Measurements from ENCODE around the gene LBHD2. TPM values are rescaled to one million over a fixed set of nuclear protein-coding genes. Genes with fewer than 3 reads are reported as not detected.
A peak's percentile ranks its signal among the peaks of the same experiment; 100 is the strongest.

LBHD2 gene
- total and polyA plus RNA-seq, 2 of the 13 experiments (the other 11 are each of a cell fraction or from before 2014, with no cell fraction given): 0.67 to 1.00 TPM

DNA sequence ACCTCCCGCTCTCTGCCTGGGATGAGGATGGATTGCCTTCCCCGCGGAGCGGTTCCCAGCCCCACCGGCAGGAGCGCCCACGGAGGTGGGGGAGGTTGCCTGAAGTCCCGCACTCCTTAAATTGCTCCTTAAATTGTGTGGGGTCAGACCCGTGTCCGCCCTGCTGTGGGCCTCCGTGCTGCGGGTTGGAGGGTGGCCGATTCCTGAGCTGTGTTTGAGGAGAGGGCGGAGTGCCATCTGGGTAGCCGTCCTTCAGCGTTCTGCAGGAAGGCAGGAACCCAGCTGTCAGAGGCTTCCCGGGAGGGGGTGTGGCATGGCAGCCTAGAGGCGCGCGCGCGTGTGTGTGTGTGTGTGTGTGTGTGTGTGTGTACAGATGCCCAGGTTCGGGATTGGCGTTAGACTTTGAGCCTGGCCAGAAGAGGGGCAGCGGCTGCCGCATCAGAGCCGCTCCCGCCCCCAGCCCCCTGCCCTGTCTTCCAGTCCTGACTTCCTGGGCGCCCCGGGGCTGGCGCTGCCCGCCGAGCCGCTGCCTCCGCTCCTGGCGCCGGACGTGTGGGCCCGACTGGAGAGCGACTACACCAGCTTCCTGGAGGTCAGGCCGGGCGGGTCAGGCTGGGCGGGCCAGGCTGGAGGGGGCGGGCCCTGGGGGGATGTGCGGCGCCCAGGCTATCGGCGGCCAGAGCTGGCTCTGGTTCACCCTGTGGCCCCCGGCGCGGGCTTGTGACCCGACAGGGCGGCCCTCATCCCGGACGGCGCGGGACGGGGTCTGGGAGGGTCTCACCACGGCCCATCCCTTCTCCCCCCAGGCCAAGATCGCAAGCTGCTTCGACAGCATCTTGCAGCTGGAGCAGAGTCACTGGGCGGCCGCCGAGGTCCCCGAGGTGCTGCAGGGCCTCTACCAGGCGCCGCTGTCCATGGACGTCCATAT, 19.7 kb downstream of the LBHD2 start (continued):
- TF ChIP-seq ZNF800 (CRISPR knock-in tag; IDR thresholded peaks at IDR 0.05) (peak; percentile 25; the same call in 1 of the 2 replicates), POLR2AphosphoS5 (IDR thresholded peaks at IDR 0.05; ENCODE audit: low read depth, low read length) (peak; percentile 61), SUZ12 (IDR thresholded peaks at IDR 0.05; ENCODE audit: low read depth, low read length) (no peak), AKAP8 (CRISPR knock-in tag; IDR thresholded peaks at IDR 0.05) (peak; percentile 100), LRRFIP1 (CRISPR knock-in tag; conservative IDR thresholded peaks at IDR 0.05) (no peak), ZSCAN29 (CRISPR knock-in tag; conservative IDR thresholded peaks at IDR 0.05) (peak; percentile 85; the same call in 1 of the 2 replicates), NRL (CRISPR knock-in tag; IDR thresholded peaks at IDR 0.05; ENCODE audit: borderline replicate concordance) (no peak; the same call in none of the 2 replicates), SRSF4 (IDR thresholded peaks at IDR 0.05; ENCODE audit: low read depth, low read length, poor library complexity, severe bottlenecking) (no peak), ZNF30 (CRISPR knock-in tag; IDR thresholded peaks at IDR 0.05) (no peak), ZNF605 (CRISPR knock-in tag; IDR thresholded peaks at IDR 0.05) (peak; percentile 53), ZNF33B (CRISPR knock-in tag; IDR thresholded peaks at IDR 0.05) (no peak)
- TF ChIP-seq, protein P1, sequence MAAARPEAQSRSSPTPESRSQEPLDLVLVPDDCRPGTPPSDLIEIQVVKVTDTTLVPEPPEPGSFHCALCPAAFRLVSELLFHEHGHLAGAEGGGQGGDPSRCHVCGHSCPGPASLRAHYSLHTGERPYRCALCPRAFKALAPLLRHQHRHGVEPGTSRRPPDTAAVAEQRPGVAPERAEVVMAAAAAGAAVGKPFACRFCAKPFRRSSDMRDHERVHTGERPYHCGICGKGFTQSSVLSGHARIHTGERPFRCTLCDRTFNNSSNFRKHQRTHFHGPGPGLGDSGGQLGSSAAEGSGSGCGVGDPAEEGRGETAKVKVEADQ (CRISPR knock-in tag; IDR thresholded peaks at IDR 0.05; ENCODE audit: borderline replicate concordance): no peak
- TF ChIP-seq, protein P2, sequence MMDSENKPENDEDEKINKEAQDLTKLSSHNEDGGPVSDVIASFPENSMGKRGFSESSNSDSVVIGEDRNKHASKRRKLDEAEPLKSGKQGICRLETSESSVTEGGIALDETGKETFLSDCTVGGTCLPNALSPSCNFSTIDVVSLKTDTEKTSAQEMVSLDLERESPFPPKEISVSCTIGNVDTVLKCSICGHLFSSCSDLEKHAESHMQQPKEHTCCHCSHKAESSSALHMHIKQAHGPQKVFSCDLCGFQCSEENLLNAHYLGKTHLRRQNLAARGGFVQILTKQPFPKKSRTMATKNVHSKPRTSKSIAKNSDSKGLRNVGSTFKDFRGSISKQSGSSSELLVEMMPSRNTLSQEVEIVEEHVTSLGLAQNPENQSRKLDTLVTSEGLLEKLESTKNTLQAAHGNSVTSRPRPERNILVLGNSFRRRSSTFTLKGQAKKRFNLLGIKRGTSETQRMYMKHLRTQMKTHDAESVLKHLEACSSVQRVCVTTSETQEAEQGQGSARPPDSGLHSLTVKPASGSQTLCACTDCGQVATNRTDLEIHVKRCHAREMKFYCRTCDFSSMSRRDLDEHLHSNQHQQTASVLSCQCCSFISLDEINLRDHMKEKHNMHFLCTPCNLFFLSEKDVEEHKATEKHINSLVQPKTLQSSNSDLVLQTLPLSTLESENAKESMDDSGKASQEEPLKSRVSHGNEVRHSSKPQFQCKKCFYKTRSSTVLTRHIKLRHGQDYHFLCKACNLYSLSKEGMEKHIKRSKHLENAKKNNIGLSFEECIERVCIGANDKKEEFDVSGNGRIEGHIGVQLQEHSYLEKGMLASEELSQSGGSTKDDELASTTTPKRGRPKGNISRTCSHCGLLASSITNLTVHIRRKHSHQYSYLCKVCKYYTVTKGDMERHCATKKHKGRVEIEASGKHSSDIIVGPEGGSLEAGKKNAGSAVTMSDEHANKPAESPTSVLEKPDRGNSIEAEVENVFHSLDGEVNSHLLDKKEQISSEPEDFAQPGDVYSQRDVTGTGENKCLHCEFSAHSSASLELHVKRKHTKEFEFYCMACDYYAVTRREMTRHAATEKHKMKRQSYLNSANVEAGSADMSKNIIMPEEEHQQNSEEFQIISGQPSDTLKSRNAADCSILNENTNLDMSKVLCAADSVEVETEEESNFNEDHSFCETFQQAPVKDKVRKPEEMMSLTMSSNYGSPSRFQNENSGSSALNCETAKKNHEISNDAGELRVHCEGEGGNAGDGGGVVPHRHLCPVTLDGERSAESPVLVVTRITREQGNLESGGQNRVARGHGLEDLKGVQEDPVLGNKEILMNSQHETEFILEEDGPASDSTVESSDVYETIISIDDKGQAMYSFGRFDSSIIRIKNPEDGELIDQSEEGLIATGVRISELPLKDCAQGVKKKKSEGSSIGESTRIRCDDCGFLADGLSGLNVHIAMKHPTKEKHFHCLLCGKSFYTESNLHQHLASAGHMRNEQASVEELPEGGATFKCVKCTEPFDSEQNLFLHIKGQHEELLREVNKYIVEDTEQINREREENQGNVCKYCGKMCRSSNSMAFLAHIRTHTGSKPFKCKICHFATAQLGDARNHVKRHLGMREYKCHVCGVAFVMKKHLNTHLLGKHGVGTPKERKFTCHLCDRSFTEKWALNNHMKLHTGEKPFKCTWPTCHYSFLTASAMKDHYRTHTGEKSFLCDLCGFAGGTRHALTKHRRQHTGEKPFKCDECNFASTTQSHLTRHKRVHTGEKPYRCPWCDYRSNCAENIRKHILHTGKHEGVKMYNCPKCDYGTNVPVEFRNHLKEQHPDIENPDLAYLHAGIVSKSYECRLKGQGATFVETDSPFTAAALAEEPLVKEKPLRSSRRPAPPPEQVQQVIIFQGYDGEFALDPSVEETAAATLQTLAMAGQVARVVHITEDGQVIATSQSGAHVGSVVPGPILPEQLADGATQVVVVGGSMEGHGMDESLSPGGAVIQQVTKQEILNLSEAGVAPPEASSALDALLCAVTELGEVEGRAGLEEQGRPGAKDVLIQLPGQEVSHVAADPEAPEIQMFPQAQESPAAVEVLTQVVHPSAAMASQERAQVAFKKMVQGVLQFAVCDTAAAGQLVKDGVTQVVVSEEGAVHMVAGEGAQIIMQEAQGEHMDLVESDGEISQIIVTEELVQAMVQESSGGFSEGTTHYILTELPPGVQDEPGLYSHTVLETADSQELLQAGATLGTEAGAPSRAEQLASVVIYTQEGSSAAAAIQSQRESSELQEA (CRISPR knock-in tag; IDR thresholded peaks at IDR 0.05; ENCODE audit: not compliant biosample characterization): no peak
